TTC549 (cell line): ENCODE results near the gene MGAT5.
"Not testable (repeated sequence)": the region's sequence is repeated elsewhere in the genome, so short reads cannot be mapped to it uniquely, and the experiment has no call there.

Experiments used
- FAIRE-seq: peaks from 2 replicates; lab custom pipeline; 2012; peaks lifted over from hg19 to GRCh38; lab: Jason Lieb, UNC

The MGAT5 gene

GRCh38 chr2:134278553-134278952 is 24.7 kb downstream of the MGAT5 start:
- no peak for FAIRE-seq

GRCh38 chr2:134279417-134279816 is 25.5 kb downstream of the MGAT5 start:
- FAIRE-seq: no peak

DNA sequence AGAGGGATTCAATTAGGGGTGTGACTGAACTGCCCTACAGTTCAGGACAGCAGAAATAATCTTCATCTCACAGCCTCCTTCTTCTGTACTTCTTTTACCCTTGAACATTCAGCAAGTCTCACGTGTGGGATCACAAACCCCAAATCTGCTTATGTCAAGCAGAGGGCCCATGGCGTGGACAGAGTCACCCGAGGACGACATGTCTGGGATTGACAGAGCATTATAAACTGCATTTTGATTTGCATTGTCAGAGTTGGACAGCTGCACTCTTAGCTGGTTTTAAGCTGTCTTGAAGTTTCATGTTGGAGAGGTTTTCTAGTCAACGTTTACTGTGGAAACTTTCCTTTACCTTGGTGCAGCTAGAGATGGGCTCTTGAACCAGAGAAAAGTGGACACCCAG is 26.4 kb downstream of the MGAT5 start:
- FAIRE-seq: no peak

DNA sequence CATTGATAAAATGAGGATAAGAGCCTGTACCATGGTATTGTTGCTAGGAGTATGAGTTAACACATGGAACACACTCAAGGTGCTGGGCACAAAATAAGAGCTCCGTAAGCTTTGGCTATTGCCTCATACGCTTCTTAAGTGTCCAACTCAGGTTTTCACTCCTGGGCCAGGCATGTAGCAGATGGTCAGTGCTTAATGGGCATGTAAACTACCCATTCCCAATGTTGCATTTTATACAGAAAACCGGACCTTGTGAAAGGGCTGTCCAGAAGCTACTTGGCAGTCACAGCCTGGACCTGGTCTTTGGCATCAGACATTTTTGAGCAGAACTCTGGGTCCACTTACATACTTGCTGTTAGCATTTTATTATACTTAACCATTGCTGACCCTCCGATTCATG is 26.9 kb downstream of the MGAT5 start:
- FAIRE-seq: no peak

DNA sequence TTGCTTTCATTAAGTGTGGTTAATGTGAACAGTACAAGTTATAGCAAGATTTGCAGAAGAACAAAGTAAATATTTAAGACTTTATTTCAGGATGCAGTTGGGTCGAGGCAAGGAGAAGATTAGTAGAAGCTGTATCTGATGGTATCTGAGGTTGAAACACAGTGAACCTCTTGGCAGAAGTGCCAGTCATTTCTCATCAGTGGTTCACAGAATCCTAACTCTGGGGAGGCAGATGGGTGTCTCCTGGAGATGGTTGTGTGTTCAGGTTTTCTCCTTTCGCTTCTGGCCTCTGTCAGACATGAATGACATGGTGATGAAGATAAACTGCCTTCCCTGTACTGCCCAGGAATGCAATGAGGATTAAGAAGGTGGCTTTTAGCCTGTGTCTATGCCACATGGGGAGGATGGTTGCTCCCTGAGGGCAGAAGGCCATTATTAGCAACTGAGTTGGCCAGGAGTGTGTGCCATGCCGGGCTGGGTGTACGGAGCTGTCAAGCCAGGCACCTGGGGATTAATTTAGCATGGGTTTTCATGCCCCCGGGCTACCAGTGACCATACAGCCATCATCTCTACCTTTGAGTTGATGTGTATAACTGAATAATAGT is 28.0 kb downstream of the MGAT5 start:
- FAIRE-seq: no peak

GRCh38 chr2:134282629-134283400 is 28.9 kb downstream of the MGAT5 start:
- FAIRE-seq: no peak

DNA sequence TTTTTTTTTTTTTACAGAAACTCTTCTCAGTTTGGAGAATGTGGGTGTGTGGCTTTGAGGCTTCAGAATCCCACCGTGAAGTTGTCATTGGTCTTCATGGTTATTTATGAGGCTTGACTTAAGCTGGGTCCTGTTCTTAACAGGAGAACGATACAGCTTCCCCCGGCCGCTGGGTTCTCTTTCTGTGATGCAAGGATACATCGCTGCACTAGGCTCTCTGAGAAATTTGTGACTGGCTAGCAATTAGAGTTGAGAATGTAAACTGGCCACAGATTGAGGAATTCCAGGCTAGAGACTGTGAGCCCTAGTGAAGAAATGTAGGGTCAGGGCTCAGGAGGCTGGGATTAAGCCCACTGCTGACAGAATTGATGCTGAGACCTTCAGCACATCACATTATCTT is 29.8 kb downstream of the MGAT5 start:
- FAIRE-seq: no peak

DNA sequence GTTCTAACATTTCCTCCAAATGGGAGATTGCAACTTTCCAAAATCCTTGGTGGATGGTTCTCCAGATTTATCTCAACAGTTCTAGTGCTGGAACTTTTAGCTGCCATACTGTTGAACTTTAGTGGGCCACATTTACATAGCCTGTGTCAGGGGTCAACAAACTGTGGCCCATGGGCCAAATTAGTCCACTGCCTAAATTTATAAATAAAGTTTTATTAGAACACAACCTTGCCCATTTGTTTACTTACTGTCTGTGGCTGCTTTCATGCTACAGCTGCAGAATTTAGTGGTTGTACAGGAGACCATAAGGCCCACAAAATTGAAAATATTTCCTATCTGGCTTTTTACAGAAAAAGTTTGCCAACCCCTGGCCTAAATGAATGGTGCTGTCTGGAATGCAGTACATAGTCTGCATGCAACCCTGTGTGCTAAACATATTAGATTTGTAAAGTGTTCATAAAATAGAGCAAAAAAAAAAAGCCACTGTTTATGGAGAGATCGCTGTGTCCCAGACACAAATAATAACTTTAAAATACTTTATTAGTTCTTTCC is 30.3 kb downstream of the MGAT5 start:
- FAIRE-seq: no peak

GRCh38 chr2:134287323-134287722 is 33.5 kb downstream of the MGAT5 start:
- no peak for FAIRE-seq

GRCh38 chr2:134288814-134289213 is 34.9 kb downstream of the MGAT5 start:
- FAIRE-seq: no peak

DNA sequence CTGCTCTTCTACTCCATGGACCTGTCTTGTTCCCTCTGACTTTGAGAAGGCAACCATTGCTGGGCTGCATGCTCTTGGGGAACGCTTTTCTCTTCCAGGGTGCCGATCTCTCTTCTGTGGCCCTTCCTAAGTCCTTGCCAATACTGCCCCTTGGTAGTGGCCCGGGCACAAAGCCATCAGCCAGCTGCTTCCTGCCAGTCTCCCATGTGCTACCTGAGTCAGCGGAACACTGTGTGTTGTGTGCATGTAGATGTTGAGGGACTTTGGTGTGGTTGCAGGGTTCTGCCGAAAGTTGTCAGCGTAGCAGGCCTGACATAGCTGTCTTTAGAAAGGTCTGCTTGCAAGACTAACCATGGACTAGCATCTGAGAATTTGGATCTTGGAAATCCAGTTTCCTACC is 35.4 kb downstream of the MGAT5 start:
- no peak for FAIRE-seq

DNA sequence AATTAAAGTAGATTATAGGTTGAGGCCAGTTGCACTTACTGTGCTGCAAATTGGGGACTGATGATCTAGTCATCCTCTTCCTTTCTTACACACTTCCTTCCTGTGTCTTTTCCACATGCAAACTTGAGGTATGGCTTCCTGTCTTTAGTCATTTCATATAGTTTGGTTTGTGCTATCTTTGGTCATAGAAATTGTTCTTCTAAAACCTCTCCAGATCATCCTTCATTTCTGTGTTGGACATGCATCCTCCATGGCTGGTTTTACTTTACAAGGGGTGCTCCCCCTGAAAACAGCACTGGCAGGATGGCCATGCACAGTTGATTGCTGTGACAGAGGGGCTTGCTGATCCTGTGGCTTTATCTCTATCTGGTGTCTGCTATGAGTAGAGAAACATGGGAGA is 36.5 kb downstream of the MGAT5 start:
- FAIRE-seq: no peak

DNA sequence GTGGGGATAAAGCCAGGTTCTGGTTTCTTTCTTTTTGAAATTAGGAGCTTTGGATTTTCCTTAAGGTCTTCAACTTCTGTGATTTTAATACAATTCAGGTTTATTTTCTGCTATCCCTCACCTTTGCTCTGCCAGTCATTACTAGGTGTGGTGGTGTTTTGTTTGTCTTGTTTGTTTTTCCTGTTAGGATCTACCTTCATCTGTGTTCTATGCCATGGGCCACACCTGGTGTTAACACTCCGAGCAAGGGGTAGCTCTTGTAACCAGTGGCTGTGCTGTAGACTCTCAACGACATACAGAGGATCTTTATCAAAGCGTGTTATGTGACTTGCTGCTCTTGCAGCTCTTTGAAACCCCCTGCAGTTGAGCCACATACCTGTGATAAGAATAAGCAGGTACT is 38.6 kb downstream of the MGAT5 start:
- FAIRE-seq: no peak

DNA sequence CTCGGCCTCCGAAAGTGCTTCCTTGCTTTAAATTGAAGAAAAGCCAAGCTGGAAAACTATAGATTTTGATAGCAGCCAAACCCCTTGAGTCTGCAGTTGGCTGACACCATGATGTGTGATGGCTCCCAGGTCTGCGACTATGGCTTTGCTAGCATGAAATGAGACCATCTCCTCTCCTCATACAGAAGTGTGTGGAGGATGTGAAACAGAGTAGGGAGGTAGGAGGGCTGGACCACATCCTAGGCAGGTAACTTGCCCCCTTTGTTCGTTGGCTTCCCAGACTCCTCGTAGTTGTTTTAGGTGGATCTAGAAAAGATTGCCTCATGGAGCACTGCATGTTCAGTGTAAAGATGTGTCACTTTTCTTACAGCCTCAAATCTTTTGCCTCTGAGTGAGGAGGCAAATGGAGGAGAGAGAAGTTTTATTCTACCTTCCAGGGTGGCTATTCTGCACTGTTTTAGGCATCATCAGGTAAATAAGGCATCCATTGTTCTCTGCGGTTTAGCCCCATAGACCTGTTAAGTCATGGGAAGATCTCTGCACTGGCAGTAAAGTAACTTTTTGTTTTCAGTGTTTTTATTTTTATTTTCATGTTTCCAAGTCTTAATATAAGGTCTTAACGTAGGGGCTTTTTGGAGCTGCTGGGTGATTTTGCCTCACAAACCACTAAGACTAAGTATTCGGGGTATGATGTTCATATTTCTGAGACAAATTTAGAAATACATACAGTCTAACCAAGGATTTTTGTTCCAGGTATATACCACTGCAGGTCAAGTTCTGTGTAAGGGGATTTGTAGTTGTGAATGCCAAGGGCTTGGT is 40.1 kb downstream of the MGAT5 start:
- FAIRE-seq: no peak

GRCh38 chr2:134294598-134294997 is 40.7 kb downstream of the MGAT5 start:
- FAIRE-seq: not testable (repeated sequence)

- FAIRE-seq: no peak
Observed at GRCh38 chr2:134295441-134295840, 41.6 kb downstream of the MGAT5 start.

- FAIRE-seq: no peak
Observed at GRCh38 chr2:134296301-134296700, 42.4 kb downstream of the MGAT5 start.

DNA sequence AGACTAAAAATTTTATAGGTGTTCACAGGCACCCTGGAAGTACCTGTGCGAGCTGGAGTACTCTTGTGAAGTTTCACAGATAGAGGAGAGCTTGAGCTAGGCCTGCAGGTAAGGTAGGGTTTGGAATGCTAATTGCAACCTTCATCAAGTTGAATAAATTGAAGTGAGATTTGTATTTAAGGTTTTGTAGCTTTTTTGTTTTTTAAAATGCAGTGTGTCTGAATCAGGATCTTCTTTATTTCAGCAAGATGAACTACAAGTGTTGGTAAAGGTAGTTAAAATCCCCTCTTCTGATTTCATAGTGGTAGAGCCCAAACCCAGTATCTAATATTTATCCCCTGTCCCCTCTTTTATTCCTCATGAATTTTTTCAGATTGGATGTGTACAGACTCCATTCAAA is 45.5 kb downstream of the MGAT5 start:
- FAIRE-seq: no peak

DNA sequence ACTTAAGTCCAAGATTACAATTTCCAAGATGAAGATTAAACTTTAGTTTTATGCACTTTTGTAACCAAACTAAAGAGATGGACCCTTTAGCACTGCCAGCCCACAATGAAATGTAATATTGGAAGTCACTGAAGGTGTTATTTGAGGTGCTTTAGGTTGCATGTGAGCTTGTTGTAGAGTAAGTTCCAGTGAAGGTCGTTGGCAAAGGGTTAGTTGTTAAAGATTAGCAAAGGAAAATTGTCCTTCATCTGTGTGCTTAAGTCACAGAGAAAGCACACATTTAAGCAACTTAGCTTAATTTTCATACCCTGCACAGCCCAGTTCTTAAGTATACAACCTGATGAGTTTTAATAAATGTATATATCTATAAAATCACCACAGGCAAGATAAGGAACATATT is 46.7 kb downstream of the MGAT5 start:
- no peak for FAIRE-seq

- no peak for FAIRE-seq
Observed at GRCh38 chr2:134301099-134301927, 47.4 kb downstream of the MGAT5 start.

- no peak for FAIRE-seq
Observed at GRCh38 chr2:134301928-134302260, 48.0 kb downstream of the MGAT5 start.

DNA sequence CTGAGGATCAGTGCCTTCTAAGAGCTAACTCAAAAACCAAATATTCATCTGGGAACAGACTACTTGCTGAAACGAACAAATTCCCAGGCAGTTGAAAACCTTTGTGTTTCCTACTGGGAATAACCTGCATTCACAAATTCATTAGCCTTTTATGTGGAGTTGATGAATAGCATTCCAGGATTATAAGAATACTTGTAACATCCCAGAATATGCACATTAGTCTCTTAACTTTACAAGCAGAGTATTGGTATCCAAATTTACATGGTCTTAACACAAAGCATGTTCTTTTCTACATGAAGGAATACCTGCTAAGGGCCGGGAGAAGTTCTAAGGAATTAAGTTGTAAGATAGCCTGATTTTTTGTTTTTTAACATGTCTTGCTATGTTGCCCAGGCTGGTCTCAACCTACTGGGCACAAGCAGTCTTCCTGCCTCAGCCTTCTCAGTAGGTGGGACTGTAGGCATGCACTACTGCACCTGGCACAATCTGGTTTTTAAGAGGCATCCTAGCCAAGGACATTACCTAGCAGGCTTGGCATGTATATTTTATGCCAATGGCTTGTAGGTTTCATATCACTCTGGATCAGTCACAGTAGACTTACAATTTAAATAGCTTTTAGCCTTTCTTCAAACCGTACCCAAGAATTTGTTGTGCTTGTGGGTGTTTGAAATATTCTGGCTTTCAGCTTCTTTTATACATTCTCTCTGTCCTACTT is 50.7 kb downstream of the MGAT5 start:
- no peak for FAIRE-seq
